ENCODE measurements around the gene PAK5.

- TF ChIP-seq EZH2 (IDR thresholded peaks at IDR 0.05; ENCODE audit: insufficient read depth, poor library complexity, severe bottlenecking) (no peak), EZH2phosphoT487 (IDR thresholded peaks at IDR 0.05; ENCODE audit: insufficient read depth, low read depth) (no peak)
These were observed 98.9 kb downstream of the PAK5 start for GRCh38 chr20:9739991-9740390.

Data from GM23248 (cell line).